ENCODE measurements around the gene CALCA. TPM values are rescaled to one million over a fixed set of nuclear protein-coding genes. Genes with fewer than 3 reads are reported as not detected.

Gene CALCA
- total and polyA plus RNA-seq, 2 of the 4 experiments (the other 2 are of a cell fraction), result not detected

GRCh38 chr11:15011776-15012345, 39.7 kb upstream of the CALCA start:
- Histone ChIP-seq H4K5ac (ENCODE audit: low read depth, low read length) (no peak overlapping the region), H4K20me1 (ENCODE audit: insufficient read depth, low read length) (no peaks in the 10 kb centered on the region), H2AK9ac (replicated peaks; ENCODE audit: low read depth, low read length, poor library complexity) (no peak overlapping the region), H3K79me1 (ENCODE audit: low read depth in 1 of 2, low read length in 2 of 2) (no peaks in the 10 kb centered on the region), H2AFZ (replicated peaks; ENCODE audit: low read length, poor library complexity) (no peak overlapping the region), H3K9ac (ENCODE audit: low read depth, low read length) (no peak overlapping the region), H3K4me3 (ENCODE audit: insufficient read depth, low read depth, low read length) (no peak overlapping the region), H2BK120ac (ENCODE audit: low read depth, low read length) (no peak overlapping the region), H4K8ac (ENCODE audit: low read depth in 2 of 2, low read length in 2 of 2) (no peak overlapping the region), H3K18ac (ENCODE audit: low read depth, low read length) (no peak overlapping the region), H3K4me2 (ENCODE audit: low read depth, low read length) (no peak overlapping the region), H3K4me1 (ENCODE audit: control insufficient read depth, insufficient read depth, low read length) (no peaks in the 10 kb centered on the region), H2BK5ac (ENCODE audit: low read depth, low read length, poor library complexity, severe bottlenecking) (no peak overlapping the region), H3K9me1 (ENCODE audit: insufficient read depth, low read length) (no peaks in the 10 kb centered on the region), H2BK15ac (ENCODE audit: low read depth, low read length) (no peak overlapping the region), H3K9me3 (ENCODE audit: control insufficient read depth, insufficient read depth, low read length) (no peaks in the 10 kb centered on the region), H3K14ac (replicated peaks; ENCODE audit: low read depth, low read length) (no peak overlapping the region), H3K23ac (ENCODE audit: low read depth, low read length) (no peak overlapping the region), H3K27me3 (ENCODE audit: control insufficient read depth, insufficient read depth, low read length) (no peaks in the 10 kb centered on the region; the same call in 1 of the 2 replicates), H3K4ac (ENCODE audit: low read depth, low read length) (no peak overlapping the region), H2BK20ac (ENCODE audit: low read depth, low read length) (no peak overlapping the region), H3K27ac (ENCODE audit: insufficient read depth, low read length) (no peak overlapping the region), H3K56ac (ENCODE audit: extremely low read depth, insufficient read depth, low read length) (no peak overlapping the region), H4K91ac (ENCODE audit: insufficient read depth, low read depth, low read length) (no peak overlapping the region), H2AK5ac (ENCODE audit: low read depth, low read length) (no peak overlapping the region), H3K36me3 (ENCODE audit: control insufficient read depth, insufficient read depth, low read length) (no peaks in the 10 kb centered on the region)
- dilution Hi-C loops (cut with HindIII; ENCODE audit: low sequenced_read_pairs, unreplicated experiment) (no loop called here), in situ Hi-C loops (cut with MboI; ENCODE audit: low sequenced_read_pairs) (no loop called here), intact Hi-C loops (cut with micrococcal nuclease) (no loop called here)
- TF ChIP-seq ELK1 (IDR thresholded peaks at IDR 0.05; ENCODE audit: borderline replicate concordance, low read depth, low read length), result no peak
- TF ChIP-seq RAD21 (IDR thresholded peaks at IDR 0.05; ENCODE audit: low read length), result no peak
- no peak for TF ChIP-seq CTCF (conservative IDR thresholded peaks at IDR 0.05; ENCODE audit: low read depth, low read length)
- TF ChIP-seq FOS (IDR thresholded peaks at IDR 0.05; ENCODE audit: low read depth, low read length), result no peak
- no peak for TF ChIP-seq NFE2L2 (IDR thresholded peaks at IDR 0.05; ENCODE audit: low read depth, low read length)
- no peak for TF ChIP-seq MAFK (IDR thresholded peaks at IDR 0.05; ENCODE audit: low read depth, low read length)
- no peak for TF ChIP-seq BHLHE40 (IDR thresholded peaks at IDR 0.05; ENCODE audit: low read depth, low read length)
- TF ChIP-seq USF2 (IDR thresholded peaks at IDR 0.05; ENCODE audit: low read depth, low read length), result no peak
- TF ChIP-seq CHD1 (IDR thresholded peaks at IDR 0.05; ENCODE audit: low read depth, low read length), result no peak
- no peak for TF ChIP-seq RCOR1 (IDR thresholded peaks at IDR 0.05; ENCODE audit: insufficient replicate concordance, low read length)
- TF ChIP-seq CEBPB (IDR thresholded peaks at IDR 0.05; ENCODE audit: low read depth, low read length), result no peak
- no peak for TF ChIP-seq RFX5 (IDR thresholded peaks at IDR 0.05; ENCODE audit: low read depth, low read length)
- TF ChIP-seq MXI1 (IDR thresholded peaks at IDR 0.05; ENCODE audit: borderline replicate concordance, low read depth, low read length), result no peak
- no peak for TF ChIP-seq MAZ (IDR thresholded peaks at IDR 0.05; ENCODE audit: borderline replicate concordance, low read depth, low read length)
- no peak for TF ChIP-seq POLR2A (IDR thresholded peaks at IDR 0.05; ENCODE audit: low read depth, low read length)
- TF ChIP-seq SMC3 (IDR thresholded peaks at IDR 0.05; ENCODE audit: low read depth, low read length), result no peak
- 17% methylated on average over 2 of the region's 6 CpGs; no CpG with 5 or more reads in 1 of the 2 experiments for WGBS, 2 experiments (ENCODE audit: extremely low coverage in 2 of 2, insufficient read length in 1 of 2)
- DNase-seq, result no peak
- no TSS peak for BruUV-seq (replicated peaks)
- no peak for ATAC-seq (ENCODE audit: low read depth)
- ChIA-PET CTCF (no interaction called here), POLR2A (ENCODE audit: unreplicated experiment) (no interaction called here)
